ENCODE measurements around the gene PCSK9.

Gene PCSK9

GRCh38 chr1:55060133-55060999 is 21.0 kb downstream of the PCSK9 start:
- DNase-seq = no peak

GRCh38 chr1:55061000-55061705 is 21.8 kb downstream of the PCSK9 start:
- DNase-seq = no peak

- DNase-seq = no peak
Measured at GRCh38 chr1:55061706-55062321, 22.5 kb downstream of the PCSK9 start.

- DNase-seq = no peak
Measured at GRCh38 chr1:55062801-55063576, 23.6 kb downstream of the PCSK9 start.

- DNase-seq = no peak
Measured at GRCh38 chr1:55063577-55063942, 24.2 kb downstream of the PCSK9 start.

GRCh38 chr1:55064071-55064581 is 24.8 kb downstream of the PCSK9 start:
- no peak for DNase-seq

GRCh38 chr1:55064861-55065263 is 25.5 kb downstream of the PCSK9 start:
- DNase-seq = no peak

- DNase-seq = no peak
Measured at GRCh38 chr1:55065648-55066047, 26.3 kb downstream of the PCSK9 start.

- no peak for DNase-seq
Measured at GRCh38 chr1:55067022-55067778, 27.9 kb downstream of the PCSK9 start.

GRCh38 chr1:55067914-55068313 is 28.6 kb downstream of the PCSK9 start:
- no peak for DNase-seq

GRCh38 chr1:55068638-55069037 is 29.3 kb downstream of the PCSK9 start:
- DNase-seq = no peak

- DNase-seq = peak in 1 of 2 donors; percentile 14
Measured at GRCh38 chr1:55069280-55069679, 29.9 kb downstream of the PCSK9 start.

GRCh38 chr1:55070293-55071164 is 31.2 kb downstream of the PCSK9 start:
- no peak for DNase-seq

GRCh38 chr1:55071477-55071876 is 32.1 kb downstream of the PCSK9 start:
- no peak for DNase-seq

GRCh38 chr1:55073187-55073916 is 34.0 kb downstream of the PCSK9 start:
- DNase-seq = no peak

- no peak for DNase-seq
Measured at GRCh38 chr1:55074455-55074854, 35.1 kb downstream of the PCSK9 start.

- DNase-seq = no peak
Measured at GRCh38 chr1:55076356-55076755, 37.0 kb downstream of the PCSK9 start.

GRCh38 chr1:55078470-55078869 is 39.1 kb downstream of the PCSK9 start:
- no peak for DNase-seq

GRCh38 chr1:55079651-55080050 is 40.3 kb downstream of the PCSK9 start:
- DNase-seq = no peak

- DNase-seq = no peak
Measured at GRCh38 chr1:55081188-55081904, 42.0 kb downstream of the PCSK9 start.
